ENCODE data around the gene THSD4. TPM values are rescaled to one million over a fixed set of nuclear protein-coding genes. Genes with fewer than 3 reads are reported as not detected.

THSD4 gene
- total RNA-seq, 2 experiments from 2014 or later: not detected

GRCh38 chr15:71180986-71181853 is 65.9 kb downstream of the THSD4 start:
- H3K9me3 Mint-ChIP-seq: no peaks in the 10 kb centered on the region
- H3K4me3 Mint-ChIP-seq: no peak overlapping the region
- no peak for ATAC-seq (ENCODE audit: poor library complexity)

GRCh38 chr15:71182522-71182921 is 67.3 kb downstream of the THSD4 start:
- H3K27ac Mint-ChIP-seq: no peak overlapping the region
- no peaks in the 10 kb centered on the region for H3K27me3 Mint-ChIP-seq
- intact Hi-C loops (cut with DNase I, micrococcal nuclease): no loop called here
- peaks cover 0 to 4% of the 10 kb centered on the region in 2 experiments for H3K27me3 ChIP-seq (ENCODE audit: control insufficient read depth in 1 of 2, insufficient read depth in 2 of 2, low read length in 2 of 2)
- H3K27ac ChIP-seq (ENCODE audit: low read depth in 1 of 2, low read length in 2 of 2): no peak overlapping the region
- H3K36me3 Mint-ChIP-seq (ENCODE audit: low read depth): no peaks in the 10 kb centered on the region
- no peaks in the 10 kb centered on the region for H3K9me3 ChIP-seq (ENCODE audit: control insufficient read depth in 1 of 2, insufficient read depth in 1 of 2, low read length in 2 of 2)
- H3K36me3 ChIP-seq (ENCODE audit: insufficient read depth, low read length): no peaks in the 10 kb centered on the region
- H3K4me1 Mint-ChIP-seq (ENCODE audit: low read depth): no peaks in the 10 kb centered on the region
- no peak for ATAC-seq (ENCODE audit: poor library complexity)
- no peaks in the 10 kb centered on the region for H3K9me3 Mint-ChIP-seq
- ChIA-PET POLR2A (no interaction called here), CTCF (no interaction called here)
- H3K4me3 ChIP-seq (ENCODE audit: low read length): no peak overlapping the region
- no peak for TF ChIP-seq CTCF (IDR thresholded peaks at IDR 0.05)
- H3K4me3 Mint-ChIP-seq: no peak overlapping the region
- DNase-seq: no peak
- no peaks in the 10 kb centered on the region for H3K4me1 ChIP-seq (ENCODE audit: insufficient read depth, low read length)

More at GRCh38 chr15:71180986-71181853, 65.9 kb downstream of the THSD4 start:
- Histone ChIP-seq H3K9me3 (ENCODE audit: control insufficient read depth in 1 of 2, insufficient read depth in 1 of 2, low read length in 2 of 2) (no peaks in the 10 kb centered on the region), H3K4me1 (ENCODE audit: insufficient read depth, low read length) (no peaks in the 10 kb centered on the region), H3K4me3 (ENCODE audit: low read length) (no peak overlapping the region), H3K27ac (ENCODE audit: low read depth in 1 of 2, low read length in 2 of 2) (no peak overlapping the region), H3K27me3 (ENCODE audit: control insufficient read depth in 1 of 2, insufficient read depth in 2 of 2, low read length in 2 of 2) (peaks cover 0 to 1% of the 10 kb centered on the region in 2 experiments), H3K36me3 (ENCODE audit: insufficient read depth, low read length) (no peaks in the 10 kb centered on the region)
- no peak for TF ChIP-seq CTCF (IDR thresholded peaks at IDR 0.05)
- no peak overlapping the region for H3K27ac Mint-ChIP-seq
- no peaks in the 10 kb centered on the region for H3K4me1 Mint-ChIP-seq (ENCODE audit: low read depth)
- ChIA-PET POLR2A (no interaction called here), CTCF (no interaction called here)
- H3K27me3 Mint-ChIP-seq: no peaks in the 10 kb centered on the region
- DNase-seq: no peak
- H3K36me3 Mint-ChIP-seq (ENCODE audit: low read depth): no peaks in the 10 kb centered on the region
- intact Hi-C loops (cut with DNase I, micrococcal nuclease): no loop called here

GRCh38 chr15:71183063-71183462 is 67.8 kb downstream of the THSD4 start:
- H3K27ac ChIP-seq (ENCODE audit: low read depth in 1 of 2, low read length in 2 of 2): no peak overlapping the region
- H3K4me3 ChIP-seq (ENCODE audit: low read length): no peak overlapping the region
- CTCF ChIA-PET: no interaction called here
- H3K4me1 Mint-ChIP-seq (ENCODE audit: low read depth): no peaks in the 10 kb centered on the region
- H3K9me3 Mint-ChIP-seq: no peaks in the 10 kb centered on the region
- no peak overlapping the region for H3K4me3 Mint-ChIP-seq
- ATAC-seq (ENCODE audit: poor library complexity) (no peak), DNase-seq (no peak)
- H3K27me3 Mint-ChIP-seq: no peaks in the 10 kb centered on the region
- intact Hi-C loops (cut with DNase I, micrococcal nuclease): no loop called here
- POLR2A ChIA-PET: no interaction called here
- no peak for TF ChIP-seq CTCF (IDR thresholded peaks at IDR 0.05)
- no peaks in the 10 kb centered on the region for H3K36me3 ChIP-seq (ENCODE audit: insufficient read depth, low read length)
- H3K27ac Mint-ChIP-seq: no peak overlapping the region
- H3K9me3 ChIP-seq (ENCODE audit: control insufficient read depth in 1 of 2, insufficient read depth in 1 of 2, low read length in 2 of 2): no peaks in the 10 kb centered on the region
- H3K36me3 Mint-ChIP-seq (ENCODE audit: low read depth): no peaks in the 10 kb centered on the region
- H3K27me3 ChIP-seq (ENCODE audit: control insufficient read depth in 1 of 2, insufficient read depth in 2 of 2, low read length in 2 of 2): peaks cover 0 to 4% of the 10 kb centered on the region in 2 experiments
- no peaks in the 10 kb centered on the region for H3K4me1 ChIP-seq (ENCODE audit: insufficient read depth, low read length)

All from CD4-positive, alpha-beta T cell (primary cell).